Heart left ventricle (tissue), 16 donors: ENCODE results near the gene NFIX. TPM values are rescaled to one million over a fixed set of nuclear protein-coding genes. Genes with fewer than 3 reads are reported as not detected.

Experiments
- ATAC-seq, 4 donors: fragments of 200-7000 bp; cut with Tn5 transposase; one replicate each; pipeline ENCODE4 v1.9.1; 2020 to 2022; ENCODE audit warnings: moderate library complexity in 4 of 4, mild to moderate bottlenecking in 3 of 4, moderate number of reproducible peaks in 1 of 4
- DNase-seq, 5 donors: peaks; one replicate each; pipeline ENCODE4 v3.0.0-alpha.2; 2020
- H3K27ac ChIP-seq, 12 donors: fragments of 200-600 bp; sonication (generic) in 4 of 12; one replicate each; pipeline versions ENCODE4 v1.5.0 to v1.8.0; 2016 to 2022; ENCODE audit warnings: mild to moderate bottlenecking in 2 of 12
- H3K27me3 ChIP-seq, 9 donors: fragments of 200-600 bp; sonication (generic) in 2 of 9; one replicate each; pipeline versions ENCODE4 v1.5.1 to v1.8.0; 2016 to 2022; ENCODE audit warnings: mild to moderate bottlenecking in 3 of 9
- H3K36me3 ChIP-seq, 9 donors: fragments of 200-600 bp; sonication (generic) in 2 of 9; one replicate each; pipeline versions ENCODE4 v1.5.0 to v1.8.0; 2018 to 2022; ENCODE audit warnings: mild to moderate bottlenecking in 2 of 9
- H3K4me1 ChIP-seq, 12 donors: fragments of 200-600 bp; sonication (generic) in 4 of 12; one replicate each; pipeline versions ENCODE4 v1.5.0 to v1.8.0; 2016 to 2022; ENCODE audit warnings: mild to moderate bottlenecking in 3 of 12
- H3K4me3 ChIP-seq, 12 donors: fragments of 200-600 bp; sonication (generic) in 4 of 12; one replicate each; pipeline versions ENCODE4 v1.5.0 to v1.8.0; 2017 to 2022; ENCODE audit warnings: mild to moderate bottlenecking in 9 of 12, moderate library complexity in 4 of 12
- H3K9me3 ChIP-seq, 12 donors: fragments of 200-600 bp; sonication (generic) in 4 of 12; one replicate each; pipeline versions ENCODE4 v1.5.0 to v1.8.0; 2016 to 2022; ENCODE audit warnings: mild to moderate bottlenecking in 1 of 12
- POLR2A ChIP-seq, 2 donors: fragments of 450-650 bp; IDR thresholded peaks; one replicate each; pipeline ENCODE4 v1.6.1; 2017; ENCODE audit warnings: antibody characterized with exemption in 2 of 2, mild to moderate bottlenecking in 2 of 2, moderate library complexity in 2 of 2
- WGBS, 4 donors: extraction: QIAGEN DNeasy Blood & Tissue Kit in 2 of 4; methylation state at CpG; one replicate each; pipeline versions ENCODE4 v1.1.5 to v1.1.7; 2013 to 2018; 5-methylcytosine and 5-hydroxymethylcytosine counted together
- intact Hi-C, 10 donors: fragments of 100-400 bp; cut with DNase I; formaldehyde crosslinking; loops; one replicate each; pipeline versions ENCODE4 v1.11.1 to v1.14.2; 2022
- polyA plus RNA-seq, 2 donors: library from polyadenylated mRNA; stranded (reverse); fragments of 200-250 nt; gene quantifications; one replicate each; pipeline ENCODE4 v1.2.3, GENCODE V29; 2013
- total RNA-seq, 9 donors: library from RNA; depleted of rRNA in 2 of 9; stranded (reverse); fragments of >200 nt in 2 of 9; fragmentation: NEBNext Ultra II Directional in 3 of 9; extraction: Animal tissue kit (Norgen Biotek cat#: 25700) in 3 of 9; gene quantifications; one replicate each; pipeline versions ENCODE4 v1.1.0 to v1.2.4, GENCODE V29; 2016 to 2023
- TF ChIP-seq, protein P1 (sequence below), 12 donors: fragments of 200-600 bp; sonication (generic) in 4 of 12; IDR thresholded peaks; one replicate each; pipeline versions ENCODE4 v1.5.0 to v1.8.0; 2018 to 2022; ENCODE audit warnings: antibody characterized with exemption in 12 of 12, mild to moderate bottlenecking in 5 of 12
- donor health status: ischemic (EF 13 %, LVEDD 7.1; RV severe dilation, severe dysfunction).
- donor health status: healthy with polysubstance abuse.
- donor health status: DM: no; HTN: yes; CAD: no.
- donor health status: DM: no; HTN: no; CAD: no.
- donor health status: ischemic (EF 25% LVEDD 6.9; RV normal size, moderate dysfunction).
- donor health status: ischemic (EF 25% LVEDD 5.7; RV mildly dilated, moderate dysfunction).
- donor health status: healthy.
- donor health status: DM: yes; HTN: yes; CAD: no.
- donor health status: ischemic (EF 35%, LVEDD 5.7; RV mildly dilated, moderate dysfunction).
- donor health status: nonischemic (EF 11% LVEDD 7.7; RV severe dilation, severe dysfunction).
- donor health status: DM: yes; HTN: yes; CAD: no.
- donor health status: PGD.
- donor health status: ischemic (EF 29% LVEDD 5.4; RV normal size, mild dysfunction).
- donor health status: nonischemic (EF 23%, LVEDD 6.1; RV moderate dilation, normal function).

The NFIX gene
- total and polyA plus RNA-seq, 11 donors, result 42.1 to 147 (median 107) TPM

DNA sequence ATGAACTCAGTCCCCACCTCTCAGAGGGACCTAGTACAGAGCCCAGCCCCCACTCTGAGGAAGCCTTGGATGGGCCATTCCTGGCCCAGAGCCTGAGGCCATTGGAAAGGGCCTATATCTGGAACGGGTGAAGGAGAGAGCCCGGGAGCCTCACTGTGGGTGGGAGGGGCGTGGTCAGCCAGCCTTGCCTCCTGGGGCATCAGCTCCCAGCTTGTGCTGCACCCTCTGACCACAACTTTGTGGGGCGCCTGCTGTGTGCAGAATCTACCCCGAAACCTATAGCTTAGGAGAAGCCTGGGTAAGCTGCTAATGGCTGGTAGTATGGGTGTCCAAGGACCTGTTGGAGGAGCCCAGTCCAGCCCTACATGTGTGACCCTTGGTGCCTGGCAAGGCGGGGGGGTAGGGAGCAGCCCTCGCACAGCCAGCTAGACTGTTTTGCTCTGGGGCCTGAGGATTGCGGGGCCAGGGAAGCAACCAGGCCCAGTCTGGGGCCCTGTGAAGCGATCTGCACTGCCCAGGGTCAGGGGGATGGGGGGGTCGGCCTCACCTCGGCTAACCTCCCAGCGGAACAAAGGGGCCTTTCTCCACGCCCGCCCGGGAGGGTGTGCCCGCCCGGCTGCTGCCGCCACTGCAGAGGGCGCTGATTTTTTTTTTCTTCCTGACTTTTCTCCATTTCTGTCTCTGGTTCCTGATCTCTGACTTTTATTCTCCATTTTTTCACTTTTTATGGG, 65.1 kb downstream of the NFIX start:
- H3K9me3 ChIP-seq, result no peaks in the 10 kb centered on the region
- no peaks in the 10 kb centered on the region for H3K27me3 ChIP-seq
- H3K36me3 ChIP-seq, result no peaks in the 10 kb centered on the region
- peak overlapping the region; percentile 67 to 98 (median 96) for H3K27ac ChIP-seq
- DNase-seq (peak in 4 of 5 donors; percentile 66 to 83 (median 72)), ATAC-seq (peak; percentile 3 to 50 (median 20))
- WGBS, 4 donors, result 25 to 42% (median 31%) methylated on average over 17 to 19 of the region's 19 CpGs
- no peak for TF ChIP-seq POLR2A (IDR thresholded peaks at IDR 0.05)
- TF ChIP-seq, protein P1, sequence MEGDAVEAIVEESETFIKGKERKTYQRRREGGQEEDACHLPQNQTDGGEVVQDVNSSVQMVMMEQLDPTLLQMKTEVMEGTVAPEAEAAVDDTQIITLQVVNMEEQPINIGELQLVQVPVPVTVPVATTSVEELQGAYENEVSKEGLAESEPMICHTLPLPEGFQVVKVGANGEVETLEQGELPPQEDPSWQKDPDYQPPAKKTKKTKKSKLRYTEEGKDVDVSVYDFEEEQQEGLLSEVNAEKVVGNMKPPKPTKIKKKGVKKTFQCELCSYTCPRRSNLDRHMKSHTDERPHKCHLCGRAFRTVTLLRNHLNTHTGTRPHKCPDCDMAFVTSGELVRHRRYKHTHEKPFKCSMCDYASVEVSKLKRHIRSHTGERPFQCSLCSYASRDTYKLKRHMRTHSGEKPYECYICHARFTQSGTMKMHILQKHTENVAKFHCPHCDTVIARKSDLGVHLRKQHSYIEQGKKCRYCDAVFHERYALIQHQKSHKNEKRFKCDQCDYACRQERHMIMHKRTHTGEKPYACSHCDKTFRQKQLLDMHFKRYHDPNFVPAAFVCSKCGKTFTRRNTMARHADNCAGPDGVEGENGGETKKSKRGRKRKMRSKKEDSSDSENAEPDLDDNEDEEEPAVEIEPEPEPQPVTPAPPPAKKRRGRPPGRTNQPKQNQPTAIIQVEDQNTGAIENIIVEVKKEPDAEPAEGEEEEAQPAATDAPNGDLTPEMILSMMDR (IDR thresholded peaks at IDR 0.05), result no peak
- intact Hi-C loops, result loop anchor here (1.0 to 5.0 kb wide), 10 partner anchors 26 to 77 kb away; partner anchors contain the start of gene NFIX (in 3 of the 10)
- H3K4me3 ChIP-seq, result peak overlapping the region in 10 of 12 donors; percentile 35 to 58 (median 50)
- H3K4me1 ChIP-seq, result peaks cover 26 to 100% (median 99%) of the 10 kb centered on the region in 12 donors

DNA sequence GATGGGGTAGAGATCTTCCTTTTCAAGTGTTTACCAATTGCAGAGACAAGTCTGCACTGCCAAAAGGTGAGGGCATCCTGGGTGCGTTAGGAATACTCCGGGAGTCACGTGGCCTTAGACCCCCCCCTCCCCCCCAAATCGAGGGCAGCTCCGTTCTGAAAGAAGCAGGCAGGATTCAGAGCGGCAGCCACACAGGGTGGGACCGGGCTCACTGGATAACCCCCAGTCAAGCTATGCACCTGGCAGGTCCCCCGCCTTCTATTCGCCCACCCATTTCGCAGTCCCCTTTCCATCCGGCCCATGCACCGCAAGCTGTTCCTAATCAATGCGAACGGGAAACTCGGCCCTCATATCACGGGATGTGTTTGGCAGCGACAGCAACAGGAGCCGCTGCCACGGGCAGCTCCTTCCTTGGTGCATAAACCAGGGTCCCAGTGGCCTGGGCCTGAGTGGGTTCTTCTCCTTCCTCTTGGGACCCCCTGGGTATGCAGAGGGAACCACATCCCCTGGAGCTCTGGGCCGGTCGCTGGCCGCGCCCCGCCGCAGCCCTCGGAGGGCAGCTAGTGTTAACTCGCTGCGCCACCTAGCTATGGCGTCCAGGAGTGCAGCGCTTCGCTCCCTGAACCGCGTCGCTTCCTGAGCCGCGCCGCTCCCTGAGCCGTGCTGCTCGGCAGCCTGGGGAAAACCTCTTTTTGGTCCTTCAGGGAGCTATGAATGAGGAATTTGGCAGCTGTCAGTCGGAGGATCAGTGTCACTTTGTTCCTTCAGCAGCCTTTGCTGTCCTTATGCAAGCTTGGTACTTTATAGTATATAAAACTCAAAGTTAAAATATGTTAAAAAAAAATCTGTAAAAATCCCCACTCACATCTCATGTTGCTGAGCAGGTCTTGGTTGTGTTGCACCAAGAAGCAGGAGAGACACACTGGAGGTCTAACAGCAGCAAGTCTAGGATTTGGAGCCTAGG, 66.0 kb downstream of the NFIX start:
- ATAC-seq, result peak; percentile 51 to 80 (median 70)
- peaks cover 32 to 100% (median 99%) of the 10 kb centered on the region in 12 donors for H3K4me1 ChIP-seq

DNA sequence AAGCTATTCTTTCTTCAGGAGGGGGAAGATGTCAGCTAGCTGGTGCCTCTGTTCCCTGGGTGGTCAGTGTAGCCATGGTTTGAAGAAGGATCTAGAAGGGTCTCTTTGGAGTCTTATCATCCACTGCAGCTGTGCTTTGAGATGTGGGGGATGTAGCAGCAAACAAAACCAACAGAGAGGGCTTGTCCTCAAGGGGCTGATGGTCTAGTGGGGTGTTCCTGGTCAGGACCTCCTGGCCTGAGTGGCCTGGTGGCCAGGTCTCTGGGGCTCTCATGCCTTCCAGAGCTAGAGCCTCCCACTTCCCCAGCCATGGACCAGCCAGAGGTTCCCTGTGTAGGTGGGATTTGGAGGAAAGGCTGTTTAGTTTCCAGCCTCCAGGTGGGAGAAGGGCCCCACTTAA, 67.0 kb downstream of the NFIX start:
- Histone ChIP-seq H3K27ac (peak overlapping the region; percentile 64 to 98 (median 94)), H3K4me3 (no peak overlapping the region), H3K27me3 (no peaks in the 10 kb centered on the region), H3K4me1 (peaks cover 37 to 100% (median 97%) of the 10 kb centered on the region in 12 donors), H3K9me3 (no peaks in the 10 kb centered on the region), H3K36me3 (no peaks in the 10 kb centered on the region)
- DNase-seq, result no peak
- TF ChIP-seq POLR2A (IDR thresholded peaks at IDR 0.05), result no peak
- TF ChIP-seq, protein P1 (IDR thresholded peaks at IDR 0.05), result no peak
- ATAC-seq, result no peak
- intact Hi-C loops, result loop anchor here (2.0 to 5.0 kb wide), 7 partner anchors 30 to 78 kb away; partner anchors contain the start of gene NFIX (in 2 of the 10)

More for the DNA sequence above, 66.0 kb downstream of the NFIX start:
- peak overlapping the region; percentile 67 to 98 (median 96) for H3K27ac ChIP-seq
- no peaks in the 10 kb centered on the region for H3K36me3 ChIP-seq
- peak overlapping the region in 11 of 12 donors; percentile 20 to 58 (median 48) for H3K4me3 ChIP-seq
- intact Hi-C loops, result loop anchor here (1.0 to 5.0 kb wide), 10 partner anchors 26 to 78 kb away; partner anchors contain the start of gene NFIX (in 3 of the 10)
- TF ChIP-seq, protein P1 (IDR thresholded peaks at IDR 0.05), result peak; percentile 94 to 100 (median 98)
- no peak for TF ChIP-seq POLR2A (IDR thresholded peaks at IDR 0.05)
- peak; percentile 81 to 93 (median 90) for DNase-seq
- no peaks in the 10 kb centered on the region for H3K27me3 ChIP-seq
- 0 to 1% (median 1%) methylated on average over 24 to 40 of the region's 40 CpGs for WGBS, 4 donors
- H3K9me3 ChIP-seq, result no peaks in the 10 kb centered on the region
